Measurements from ENCODE around the gene GALNT18.

GALNT18 gene

GRCh38 chr11:11500744-11501487 is 120.9 kb downstream of the GALNT18 start:
- TF ChIP-seq CTCF (IDR thresholded peaks at IDR 0.05; ENCODE audit: insufficient read depth, low read length, poor library complexity, severe bottlenecking), result no peak
- Histone ChIP-seq H2AFZ (ENCODE audit: low read depth, low read length, severe bottlenecking) (no peak overlapping the region), H3K27me3 (ENCODE audit: low read length) (no peaks in the 10 kb centered on the region), H3K4me2 (ENCODE audit: low read depth, low read length, poor library complexity, severe bottlenecking) (no peak overlapping the region), H3K9ac (ENCODE audit: low read length) (no peak overlapping the region), H3K9me3 (ENCODE audit: insufficient read depth, low read length) (no peaks in the 10 kb centered on the region), H4K20me1 (ENCODE audit: low read depth, low read length) (no peaks in the 10 kb centered on the region), H3K4me3 (ENCODE audit: insufficient read depth, low read length, poor library complexity, severe bottlenecking) (no peak overlapping the region), H3K27ac (ENCODE audit: low read depth, low read length) (no peak overlapping the region), H3K9me2 (replicated peaks; ENCODE audit: insufficient read depth, low read length) (no peaks in the 10 kb centered on the region), H3K79me2 (ENCODE audit: insufficient read depth, low read length) (no peaks in the 10 kb centered on the region), H3F3A (ENCODE audit: insufficient read depth) (no peaks in the 10 kb centered on the region), H3K36me3 (ENCODE audit: low read length) (no peaks in the 10 kb centered on the region)

- Histone ChIP-seq H3K36me3 (ENCODE audit: low read length) (no peaks in the 10 kb centered on the region), H3K9me2 (replicated peaks; ENCODE audit: insufficient read depth, low read length) (no peaks in the 10 kb centered on the region), H3K9ac (ENCODE audit: low read length) (no peak overlapping the region), H3K9me3 (ENCODE audit: insufficient read depth, low read length) (no peaks in the 10 kb centered on the region), H3K79me2 (ENCODE audit: insufficient read depth, low read length) (no peaks in the 10 kb centered on the region), H3K4me2 (ENCODE audit: low read depth, low read length, poor library complexity, severe bottlenecking) (no peak overlapping the region), H3F3A (ENCODE audit: insufficient read depth) (no peaks in the 10 kb centered on the region), H3K27me3 (ENCODE audit: low read length) (no peaks in the 10 kb centered on the region), H3K27ac (ENCODE audit: low read depth, low read length) (no peak overlapping the region), H2AFZ (ENCODE audit: low read depth, low read length, severe bottlenecking) (no peak overlapping the region), H4K20me1 (ENCODE audit: low read depth, low read length) (no peaks in the 10 kb centered on the region), H3K4me3 (ENCODE audit: insufficient read depth, low read length, poor library complexity, severe bottlenecking) (no peak overlapping the region)
- TF ChIP-seq EZH2phosphoT487 (conservative IDR thresholded peaks at IDR 0.05; ENCODE audit: low read length), result no peak
- TF ChIP-seq CTCF (IDR thresholded peaks at IDR 0.05; ENCODE audit: insufficient read depth, low read length, poor library complexity, severe bottlenecking), result no peak
Measured at GRCh38 chr11:11499300-11499699, 122.5 kb downstream of the GALNT18 start.

DNA sequence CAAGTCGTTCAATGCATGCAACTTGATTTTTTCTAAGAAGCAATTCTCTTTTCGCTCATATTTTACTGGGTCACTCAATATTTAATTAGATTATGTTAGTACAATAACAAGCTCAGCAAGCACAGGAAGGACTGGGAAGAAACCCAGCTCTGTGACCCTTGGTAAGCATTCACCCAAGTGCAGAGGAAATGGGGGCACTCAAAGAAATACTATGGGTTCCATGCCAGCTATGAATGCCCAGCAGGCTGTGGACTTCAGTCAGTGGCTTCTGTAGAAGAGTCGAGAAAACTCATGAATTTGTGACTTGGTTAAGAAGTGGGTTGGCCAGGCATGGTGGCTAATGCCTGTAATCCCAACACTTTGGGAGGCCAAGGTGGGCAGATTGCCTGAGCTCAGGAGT is 123.6 kb downstream of the GALNT18 start:
- H3K4me2 ChIP-seq (ENCODE audit: low read depth, low read length, poor library complexity, severe bottlenecking), result no peak overlapping the region
- TF ChIP-seq EZH2phosphoT487 (conservative IDR thresholded peaks at IDR 0.05; ENCODE audit: low read length), result no peak
- no peak for TF ChIP-seq CTCF (IDR thresholded peaks at IDR 0.05; ENCODE audit: insufficient read depth, low read length, poor library complexity, severe bottlenecking)
- no peaks in the 10 kb centered on the region for H3K27me3 ChIP-seq (ENCODE audit: low read length)
- no peaks in the 10 kb centered on the region for H3K9me3 ChIP-seq (ENCODE audit: insufficient read depth, low read length)
- H3K36me3 ChIP-seq (ENCODE audit: low read length), result no peaks in the 10 kb centered on the region
- no peaks in the 10 kb centered on the region for H3K79me2 ChIP-seq (ENCODE audit: insufficient read depth, low read length)
- no peak overlapping the region for H3K4me3 ChIP-seq (ENCODE audit: insufficient read depth, low read length, poor library complexity, severe bottlenecking)
- no peaks in the 10 kb centered on the region for H4K20me1 ChIP-seq (ENCODE audit: low read depth, low read length)
- no peak overlapping the region for H3K27ac ChIP-seq (ENCODE audit: low read depth, low read length)
- no peak overlapping the region for H2AFZ ChIP-seq (ENCODE audit: low read depth, low read length, severe bottlenecking)
- H3F3A ChIP-seq (ENCODE audit: insufficient read depth), result no peaks in the 10 kb centered on the region
- no peaks in the 10 kb centered on the region for H3K9me2 ChIP-seq (replicated peaks; ENCODE audit: insufficient read depth, low read length)
- H3K9ac ChIP-seq (ENCODE audit: low read length), result no peak overlapping the region

Data from SU-DHL-6 (cell line).